ENCODE results near the gene EIF4G2. TPM values are rescaled to one million over a fixed set of nuclear protein-coding genes. Genes with fewer than 3 reads are reported as not detected.

The EIF4G2 gene
- total and polyA plus RNA-seq, 10 of the 15 experiments (the other 5 are each of a cell fraction or from before 2014, with no cell fraction given): 210 to 1,104 (median 713) TPM

DNA sequence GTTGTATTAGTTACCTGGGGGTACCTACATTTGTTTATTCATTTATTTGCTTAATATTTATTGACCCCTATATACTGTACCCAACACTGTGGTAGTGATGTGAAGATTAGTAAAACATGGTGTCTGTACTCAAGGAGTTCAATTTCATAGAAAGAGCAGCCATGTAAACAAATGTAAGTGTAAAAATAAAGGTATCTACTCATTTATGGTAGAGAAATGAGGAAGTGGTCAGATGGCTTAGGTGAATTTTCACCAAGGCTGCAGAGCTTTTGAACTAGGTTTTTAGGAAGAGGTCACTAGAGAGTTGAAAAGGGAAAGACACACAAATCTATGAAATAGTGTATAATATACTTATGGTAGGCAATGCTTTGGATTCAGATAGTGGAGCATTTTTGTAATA, 46.5 kb downstream of the EIF4G2 start (continued):
- TF ChIP-seq ATF7 (IDR thresholded peaks at IDR 0.05; ENCODE audit: low read depth) (0 out of 2 replicates have a peak, but pooled peaks have one; percentile 34), MEF2A (IDR thresholded peaks at IDR 0.05; ENCODE audit: insufficient read depth, low read depth, low read length) (peak; percentile 82), CEBPB (IDR thresholded peaks at IDR 0.05; ENCODE audit: borderline replicate concordance in 1 of 2, low read depth in 2 of 2, low read length in 2 of 2) (0 out of 4 replicates have a peak, but pooled peaks of 1 of the 2 experiments have one; percentile 51), SREBF1 (IDR thresholded peaks at IDR 0.05; ENCODE audit: low read length) (no peak), NR2F1 (conservative IDR thresholded peaks at IDR 0.05) (peak; percentile 55), RUNX3 (IDR thresholded peaks at IDR 0.05; ENCODE audit: low read length) (peak; percentile 93), ASH2L (IDR thresholded peaks at IDR 0.05; ENCODE audit: borderline replicate concordance, low read depth) (no peak), CREM (IDR thresholded peaks at IDR 0.05; ENCODE audit: low read depth) (peak; percentile 19; the same call in 1 of the 2 replicates), GATAD2B (conservative IDR thresholded peaks at IDR 0.05; ENCODE audit: low read depth) (no peak), RAD21 (IDR thresholded peaks at IDR 0.05; ENCODE audit: insufficient read depth, low read depth, low read length) (no peak), MYB (IDR thresholded peaks at IDR 0.05; ENCODE audit: borderline replicate concordance, low read depth, low read length) (no peak), CBFB (IDR thresholded peaks at IDR 0.05; ENCODE audit: low read depth) (peak; percentile 32; the same call in 1 of the 2 replicates), CREB1 (IDR thresholded peaks at IDR 0.05; ENCODE audit: low read depth) (0 out of 2 replicates have a peak, but pooled peaks have one; percentile 23), POLR2AphosphoS5 (IDR thresholded peaks at IDR 0.05; ENCODE audit: low read length) (no peak), SMAD5 (IDR thresholded peaks at IDR 0.05; ENCODE audit: low read depth) (no peak), IKZF1 (conservative IDR thresholded peaks at IDR 0.05) (peak; percentile 51; the same call in 1 of the 2 replicates), MTA3 (IDR thresholded peaks at IDR 0.05; ENCODE audit: borderline replicate concordance, low read length) (peak; percentile 69; the same call in 1 of the 2 replicates)
- TF ChIP-seq, protein P1, sequence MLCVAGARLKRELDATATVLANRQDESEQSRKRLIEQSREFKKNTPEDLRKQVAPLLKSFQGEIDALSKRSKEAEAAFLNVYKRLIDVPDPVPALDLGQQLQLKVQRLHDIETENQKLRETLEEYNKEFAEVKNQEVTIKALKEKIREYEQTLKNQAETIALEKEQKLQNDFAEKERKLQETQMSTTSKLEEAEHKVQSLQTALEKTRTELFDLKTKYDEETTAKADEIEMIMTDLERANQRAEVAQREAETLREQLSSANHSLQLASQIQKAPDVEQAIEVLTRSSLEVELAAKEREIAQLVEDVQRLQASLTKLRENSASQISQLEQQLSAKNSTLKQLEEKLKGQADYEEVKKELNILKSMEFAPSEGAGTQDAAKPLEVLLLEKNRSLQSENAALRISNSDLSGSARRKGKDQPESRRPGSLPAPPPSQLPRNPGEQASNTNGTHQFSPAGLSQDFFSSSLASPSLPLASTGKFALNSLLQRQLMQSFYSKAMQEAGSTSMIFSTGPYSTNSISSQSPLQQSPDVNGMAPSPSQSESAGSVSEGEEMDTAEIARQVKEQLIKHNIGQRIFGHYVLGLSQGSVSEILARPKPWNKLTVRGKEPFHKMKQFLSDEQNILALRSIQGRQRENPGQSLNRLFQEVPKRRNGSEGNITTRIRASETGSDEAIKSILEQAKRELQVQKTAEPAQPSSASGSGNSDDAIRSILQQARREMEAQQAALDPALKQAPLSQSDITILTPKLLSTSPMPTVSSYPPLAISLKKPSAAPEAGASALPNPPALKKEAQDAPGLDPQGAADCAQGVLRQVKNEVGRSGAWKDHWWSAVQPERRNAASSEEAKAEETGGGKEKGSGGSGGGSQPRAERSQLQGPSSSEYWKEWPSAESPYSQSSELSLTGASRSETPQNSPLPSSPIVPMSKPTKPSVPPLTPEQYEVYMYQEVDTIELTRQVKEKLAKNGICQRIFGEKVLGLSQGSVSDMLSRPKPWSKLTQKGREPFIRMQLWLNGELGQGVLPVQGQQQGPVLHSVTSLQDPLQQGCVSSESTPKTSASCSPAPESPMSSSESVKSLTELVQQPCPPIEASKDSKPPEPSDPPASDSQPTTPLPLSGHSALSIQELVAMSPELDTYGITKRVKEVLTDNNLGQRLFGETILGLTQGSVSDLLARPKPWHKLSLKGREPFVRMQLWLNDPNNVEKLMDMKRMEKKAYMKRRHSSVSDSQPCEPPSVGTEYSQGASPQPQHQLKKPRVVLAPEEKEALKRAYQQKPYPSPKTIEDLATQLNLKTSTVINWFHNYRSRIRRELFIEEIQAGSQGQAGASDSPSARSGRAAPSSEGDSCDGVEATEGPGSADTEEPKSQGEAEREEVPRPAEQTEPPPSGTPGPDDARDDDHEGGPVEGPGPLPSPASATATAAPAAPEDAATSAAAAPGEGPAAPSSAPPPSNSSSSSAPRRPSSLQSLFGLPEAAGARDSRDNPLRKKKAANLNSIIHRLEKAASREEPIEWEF (IDR thresholded peaks at IDR 0.05; ENCODE audit: insufficient replicate concordance, low read depth, low read length): peak; percentile 33
- TF ChIP-seq, protein P2, sequence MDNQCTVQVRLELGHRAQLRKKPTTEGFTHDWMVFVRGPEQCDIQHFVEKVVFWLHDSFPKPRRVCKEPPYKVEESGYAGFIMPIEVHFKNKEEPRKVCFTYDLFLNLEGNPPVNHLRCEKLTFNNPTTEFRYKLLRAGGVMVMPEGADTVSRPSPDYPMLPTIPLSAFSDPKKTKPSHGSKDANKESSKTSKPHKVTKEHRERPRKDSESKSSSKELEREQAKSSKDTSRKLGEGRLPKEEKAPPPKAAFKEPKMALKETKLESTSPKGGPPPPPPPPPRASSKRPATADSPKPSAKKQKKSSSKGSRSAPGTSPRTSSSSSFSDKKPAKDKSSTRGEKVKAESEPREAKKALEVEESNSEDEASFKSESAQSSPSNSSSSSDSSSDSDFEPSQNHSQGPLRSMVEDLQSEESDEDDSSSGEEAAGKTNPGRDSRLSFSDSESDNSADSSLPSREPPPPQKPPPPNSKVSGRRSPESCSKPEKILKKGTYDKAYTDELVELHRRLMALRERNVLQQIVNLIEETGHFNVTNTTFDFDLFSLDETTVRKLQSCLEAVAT (IDR thresholded peaks at IDR 0.05): no peak
- TF ChIP-seq, protein P3, sequence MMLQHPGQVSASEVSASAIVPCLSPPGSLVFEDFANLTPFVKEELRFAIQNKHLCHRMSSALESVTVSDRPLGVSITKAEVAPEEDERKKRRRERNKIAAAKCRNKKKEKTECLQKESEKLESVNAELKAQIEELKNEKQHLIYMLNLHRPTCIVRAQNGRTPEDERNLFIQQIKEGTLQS (IDR thresholded peaks at IDR 0.05; ENCODE audit: borderline replicate concordance, extremely low read depth, low read depth, low read length): no peak
- TF ChIP-seq, protein P4, sequence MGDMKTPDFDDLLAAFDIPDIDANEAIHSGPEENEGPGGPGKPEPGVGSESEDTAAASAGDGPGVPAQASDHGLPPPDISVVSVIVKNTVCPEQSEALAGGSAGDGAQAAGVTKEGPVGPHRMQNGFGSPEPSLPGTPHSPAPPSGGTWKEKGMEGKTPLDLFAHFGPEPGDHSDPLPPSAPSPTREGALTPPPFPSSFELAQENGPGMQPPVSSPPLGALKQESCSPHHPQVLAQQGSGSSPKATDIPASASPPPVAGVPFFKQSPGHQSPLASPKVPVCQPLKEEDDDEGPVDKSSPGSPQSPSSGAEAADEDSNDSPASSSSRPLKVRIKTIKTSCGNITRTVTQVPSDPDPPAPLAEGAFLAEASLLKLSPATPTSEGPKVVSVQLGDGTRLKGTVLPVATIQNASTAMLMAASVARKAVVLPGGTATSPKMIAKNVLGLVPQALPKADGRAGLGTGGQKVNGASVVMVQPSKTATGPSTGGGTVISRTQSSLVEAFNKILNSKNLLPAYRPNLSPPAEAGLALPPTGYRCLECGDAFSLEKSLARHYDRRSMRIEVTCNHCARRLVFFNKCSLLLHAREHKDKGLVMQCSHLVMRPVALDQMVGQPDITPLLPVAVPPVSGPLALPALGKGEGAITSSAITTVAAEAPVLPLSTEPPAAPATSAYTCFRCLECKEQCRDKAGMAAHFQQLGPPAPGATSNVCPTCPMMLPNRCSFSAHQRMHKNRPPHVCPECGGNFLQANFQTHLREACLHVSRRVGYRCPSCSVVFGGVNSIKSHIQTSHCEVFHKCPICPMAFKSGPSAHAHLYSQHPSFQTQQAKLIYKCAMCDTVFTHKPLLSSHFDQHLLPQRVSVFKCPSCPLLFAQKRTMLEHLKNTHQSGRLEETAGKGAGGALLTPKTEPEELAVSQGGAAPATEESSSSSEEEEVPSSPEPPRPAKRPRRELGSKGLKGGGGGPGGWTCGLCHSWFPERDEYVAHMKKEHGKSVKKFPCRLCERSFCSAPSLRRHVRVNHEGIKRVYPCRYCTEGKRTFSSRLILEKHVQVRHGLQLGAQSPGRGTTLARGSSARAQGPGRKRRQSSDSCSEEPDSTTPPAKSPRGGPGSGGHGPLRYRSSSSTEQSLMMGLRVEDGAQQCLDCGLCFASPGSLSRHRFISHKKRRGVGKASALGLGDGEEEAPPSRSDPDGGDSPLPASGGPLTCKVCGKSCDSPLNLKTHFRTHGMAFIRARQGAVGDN (IDR thresholded peaks at IDR 0.05): no peak

Data from GM12878 (cell line).